ENCODE results near the gene KDM2B.
"Not testable (repeated sequence)": the region's sequence is repeated elsewhere in the genome, so short reads cannot be mapped to it uniquely, and the experiment has no call there.

Gene KDM2B

GRCh38 chr12:121584885-121585284 lies 4.1 kb upstream of the KDM2B start:
- not testable (repeated sequence) for DNase-seq

- DNase-seq: not testable (repeated sequence)
These were observed 2.5 kb upstream of the KDM2B start for GRCh38 chr12:121583334-121583661.

- peak in 4 of 56 donors; percentile 12 to 31 (median 20) for DNase-seq
These were observed 1.9 kb upstream of the KDM2B start for GRCh38 chr12:121582583-121583333.

- DNase-seq: peak in 22 of 56 donors; percentile 11 to 56 (median 27)
These were observed 1.0 kb upstream of the KDM2B start for GRCh38 chr12:121581686-121582429.

- peak in 49 of 56 donors; percentile 29 to 94 (median 72) for DNase-seq
These were observed 598 bp downstream of the KDM2B start for GRCh38 chr12:121579981-121580868.

- DNase-seq: peak in 29 of 56 donors; percentile 5 to 56 (median 30)
These were observed 1.5 kb downstream of the KDM2B start for GRCh38 chr12:121579190-121579791.

- DNase-seq: peak in 21 of 56 donors; percentile 11 to 56 (median 33)
These were observed 2.3 kb downstream of the KDM2B start for GRCh38 chr12:121578230-121579189.

GRCh38 chr12:121577443-121578180 lies 3.2 kb downstream of the KDM2B start:
- DNase-seq: peak in 1 of 56 donors; percentile 4

GRCh38 chr12:121576851-121577391 lies 3.9 kb downstream of the KDM2B start:
- DNase-seq: peak in 1 of 56 donors; percentile 8

- peak in 1 of 56 donors; percentile 11 for DNase-seq
These were observed 4.7 kb downstream of the KDM2B start for GRCh38 chr12:121575952-121576625.

GRCh38 chr12:121575051-121575450 lies 5.8 kb downstream of the KDM2B start:
- no peak for DNase-seq

- no peak for DNase-seq
These were observed 6.8 kb downstream of the KDM2B start for GRCh38 chr12:121574025-121574424.

GRCh38 chr12:121571920-121572319 lies 8.9 kb downstream of the KDM2B start:
- DNase-seq: no peak

- DNase-seq: no peak
These were observed 10.1 kb downstream of the KDM2B start for GRCh38 chr12:121570467-121571283.

- no peak for DNase-seq
These were observed 11.7 kb downstream of the KDM2B start for GRCh38 chr12:121568971-121569751.

- DNase-seq: no peak
These were observed 12.3 kb downstream of the KDM2B start for GRCh38 chr12:121568518-121568917.

- no peak for DNase-seq
These were observed 15.7 kb downstream of the KDM2B start for GRCh38 chr12:121565076-121565475.

Data from amygdala (tissue), 56 donors.